Stimulated activated CD4-positive, alpha-beta T cell treated with anti-CD3 and anti-CD28 coated beads, Interleukin-15, amount 100 ng/mL, for 48 hours (primary cell): ENCODE data around the gene TBC1D24.
A peak's percentile ranks its signal among the peaks of the same experiment; 100 is the strongest.
"Not testable (repeated sequence)": the region's sequence is repeated elsewhere in the genome, so short reads cannot be mapped to it uniquely, and the experiment has no call there.

ENCODE experiments used
- DNase-seq, 2 donors: peaks; one replicate each; pipeline ENCODE4 v3.0.0-alpha.2; 2020; ENCODE audit warnings: low read depth in 2 of 2

The TBC1D24 gene

DNA sequence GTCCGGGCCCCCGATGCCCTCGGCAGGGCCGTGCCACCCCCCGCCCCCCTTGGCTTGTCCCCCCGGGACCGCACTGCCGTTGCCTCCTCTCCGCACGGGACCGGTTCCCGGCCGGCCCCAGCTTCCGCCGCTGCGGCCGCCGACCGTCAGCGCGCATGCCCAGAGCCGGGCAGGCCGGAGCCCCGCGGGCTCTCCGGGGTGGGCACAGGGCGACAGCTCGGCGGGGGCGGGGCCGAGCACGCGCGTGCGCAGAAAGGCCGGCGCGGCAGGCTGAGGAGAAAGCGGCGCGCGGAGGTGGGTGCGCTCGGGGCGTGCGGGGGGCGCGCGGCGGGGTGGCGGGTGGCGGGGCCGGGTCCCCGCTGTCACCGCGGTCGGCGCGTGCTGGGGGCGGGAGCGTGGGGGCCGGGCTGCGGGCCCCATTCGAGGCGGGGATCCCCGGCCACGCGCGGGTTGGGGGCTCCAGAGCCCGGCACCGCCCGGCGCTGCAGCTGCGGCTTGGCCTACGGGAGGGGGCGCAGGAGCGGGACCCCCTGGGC is at the start of gene TBC1D24:
TBC1D24 (plus strand) TSS at position 251 of the 536 bp plus-strand sequence. CDS start 21,022 bp downstream, outside the sequence.
- peak; percentile 58 to 80 for DNase-seq

DNA sequence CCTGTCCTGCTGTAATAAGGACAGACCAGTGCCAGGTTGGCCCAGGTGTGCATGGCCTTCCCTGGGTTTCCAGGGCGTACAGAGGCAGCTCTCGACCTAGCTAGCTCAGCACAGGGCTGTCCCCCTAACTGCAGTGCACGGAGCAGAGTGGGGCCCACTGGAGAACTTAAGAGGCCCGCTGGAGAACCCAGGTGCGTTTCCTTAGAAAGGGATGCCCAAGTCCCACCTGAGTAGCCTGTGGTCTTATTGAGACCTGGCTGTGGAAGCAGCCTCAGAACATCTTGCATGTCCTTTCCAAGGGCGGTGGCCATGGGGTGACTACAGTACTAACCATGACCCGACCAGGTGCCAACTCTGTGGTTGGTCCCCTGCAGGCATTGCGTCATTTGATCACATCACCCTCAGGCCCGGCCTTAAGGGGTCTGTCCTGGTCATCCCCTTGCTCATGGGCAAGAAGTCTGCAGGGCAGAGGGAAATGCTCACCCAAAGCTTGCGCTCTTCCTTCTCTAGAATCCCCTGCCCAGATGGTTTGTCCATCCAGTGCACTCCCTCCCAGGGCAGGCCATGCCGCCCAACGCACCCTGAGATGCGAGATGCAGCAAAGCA is 49.0 kb upstream of the TBC1D24 start:
- no peak for DNase-seq

DNA sequence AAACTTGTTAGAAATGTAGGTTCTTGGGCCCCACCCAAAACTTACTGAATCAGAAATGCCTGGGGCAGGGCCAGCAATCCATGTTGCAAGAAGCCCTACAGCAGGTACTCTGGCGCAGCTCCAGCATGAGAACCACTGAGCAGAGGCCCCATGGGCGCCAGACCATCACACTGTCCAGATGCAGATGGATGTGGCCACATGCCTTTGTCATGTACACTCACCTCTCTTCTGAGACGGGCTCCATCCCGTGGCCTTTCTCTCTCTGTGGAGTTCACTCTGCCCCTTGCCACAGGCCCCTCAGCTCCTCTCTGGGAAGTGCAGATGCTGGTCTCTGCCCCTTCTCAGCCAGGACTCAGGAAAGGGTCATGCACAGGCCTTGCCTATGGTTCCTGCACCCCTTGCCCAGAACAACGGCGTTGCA is 48.0 kb upstream of the TBC1D24 start:
- no peak for DNase-seq

DNA sequence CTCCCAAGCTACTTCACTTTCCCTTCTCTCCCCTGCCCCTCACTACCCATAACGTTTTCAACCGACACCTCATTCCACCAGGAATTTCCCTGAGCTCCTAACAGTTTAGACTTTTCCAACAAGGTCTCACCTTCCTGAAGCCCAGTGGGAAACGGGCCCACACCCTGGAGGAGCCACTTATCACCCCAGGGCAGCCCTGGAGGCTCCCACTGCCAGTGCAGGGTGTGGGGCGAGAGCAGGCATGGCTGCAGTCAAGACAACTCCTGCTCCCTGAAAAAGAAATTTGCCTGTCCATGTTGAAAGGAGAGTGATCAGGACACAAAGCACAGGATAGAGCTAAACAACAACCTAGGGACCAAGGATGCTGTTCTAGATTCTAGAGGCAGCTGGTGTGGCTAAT is 47.4 kb upstream of the TBC1D24 start:
- DNase-seq: no peak

DNA sequence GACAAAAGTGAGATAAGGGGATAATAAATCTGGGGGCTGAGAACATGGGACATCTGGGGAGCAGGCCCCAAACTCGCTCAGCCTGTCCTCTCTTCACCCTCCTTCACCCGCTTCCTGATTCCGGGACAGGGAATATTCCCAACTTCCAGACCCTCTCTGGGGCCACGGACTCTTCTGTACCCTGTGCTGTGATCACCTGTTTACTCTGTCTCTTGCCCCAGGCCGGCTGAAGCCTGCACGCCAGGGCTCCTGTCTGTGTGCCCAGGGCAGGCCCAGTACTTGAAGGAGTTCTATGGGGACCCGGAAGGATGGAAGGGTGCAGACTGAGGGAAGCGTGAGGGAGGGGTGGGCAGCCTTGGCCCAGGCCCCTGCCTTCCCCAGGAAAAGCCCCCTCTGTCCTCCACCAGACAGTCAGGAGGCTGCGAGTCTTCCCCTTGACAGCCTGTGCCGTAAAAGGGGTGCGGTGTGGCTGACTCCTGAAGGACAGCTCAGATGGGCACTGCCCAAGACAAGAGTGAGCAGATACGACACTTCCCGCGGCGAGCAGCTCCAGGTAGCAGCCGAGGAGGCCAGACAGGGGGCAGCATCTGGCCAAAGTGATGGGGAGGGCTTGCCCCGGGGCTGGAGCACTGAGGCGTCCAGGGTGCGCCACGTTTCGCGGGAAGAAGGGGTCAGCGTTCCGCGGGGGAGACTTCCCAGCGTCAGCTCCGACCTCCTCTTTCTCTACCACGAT is 46.7 kb upstream of the TBC1D24 start:
- no peak for DNase-seq

DNA sequence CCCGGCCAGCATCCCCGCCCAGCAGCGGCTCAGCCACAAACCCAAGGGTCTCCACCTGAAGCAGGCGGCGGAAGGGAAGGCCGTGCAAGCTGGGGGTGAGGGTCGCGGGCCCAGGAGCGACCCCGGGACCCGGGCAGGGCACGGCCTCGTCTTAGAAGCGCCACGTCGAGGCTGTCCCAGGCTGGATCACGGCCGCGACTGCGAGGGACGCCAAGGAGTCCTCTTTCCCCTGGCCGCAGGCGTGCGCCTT is 46.2 kb upstream of the TBC1D24 start:
- peak in 1 of 2 donors; percentile 12 for DNase-seq

DNA sequence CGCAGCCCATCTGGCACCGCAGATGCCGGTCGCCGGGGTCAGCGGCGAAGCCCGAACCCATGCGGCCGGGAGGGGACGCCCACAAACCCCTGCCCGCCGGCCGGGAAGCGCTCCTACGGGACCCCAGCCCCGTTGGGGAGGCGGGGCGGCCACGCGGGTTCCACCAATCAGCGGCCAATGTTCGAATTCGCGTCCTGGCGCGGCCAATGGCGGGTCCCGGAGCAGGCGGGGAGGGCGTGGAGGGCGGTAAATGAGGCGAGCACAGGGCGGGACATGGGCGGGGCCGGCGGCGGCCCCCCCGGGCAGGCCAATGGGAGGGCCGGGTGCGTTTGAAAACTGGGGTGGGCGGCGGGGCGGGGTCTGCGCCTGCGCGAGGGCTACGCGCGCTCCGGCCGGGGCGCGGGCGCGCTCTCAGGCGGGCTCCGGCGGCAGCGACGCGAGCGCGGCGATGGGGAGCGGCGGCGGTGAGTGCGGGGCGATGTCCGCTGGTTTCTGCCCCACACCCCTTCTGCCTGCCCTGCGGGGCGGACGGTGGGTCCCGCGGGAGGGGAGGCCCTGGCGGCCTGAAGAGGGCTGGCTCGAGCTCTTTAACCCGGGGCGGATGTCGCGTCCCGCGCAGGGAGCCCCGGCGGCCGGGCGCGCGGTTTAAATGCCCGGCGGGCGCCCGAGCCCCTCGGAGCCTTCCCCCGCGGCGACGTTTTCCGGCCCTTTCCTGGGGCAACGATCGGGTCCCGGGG is 45.7 kb upstream of the TBC1D24 start, which contains the start of gene CCNF:
CCNF (plus strand) TSS at position 414 of the 737 bp plus-strand sequence; CDS start at position 449, 35 bp downstream.
- peak; percentile 94 to 98 for DNase-seq

DNA sequence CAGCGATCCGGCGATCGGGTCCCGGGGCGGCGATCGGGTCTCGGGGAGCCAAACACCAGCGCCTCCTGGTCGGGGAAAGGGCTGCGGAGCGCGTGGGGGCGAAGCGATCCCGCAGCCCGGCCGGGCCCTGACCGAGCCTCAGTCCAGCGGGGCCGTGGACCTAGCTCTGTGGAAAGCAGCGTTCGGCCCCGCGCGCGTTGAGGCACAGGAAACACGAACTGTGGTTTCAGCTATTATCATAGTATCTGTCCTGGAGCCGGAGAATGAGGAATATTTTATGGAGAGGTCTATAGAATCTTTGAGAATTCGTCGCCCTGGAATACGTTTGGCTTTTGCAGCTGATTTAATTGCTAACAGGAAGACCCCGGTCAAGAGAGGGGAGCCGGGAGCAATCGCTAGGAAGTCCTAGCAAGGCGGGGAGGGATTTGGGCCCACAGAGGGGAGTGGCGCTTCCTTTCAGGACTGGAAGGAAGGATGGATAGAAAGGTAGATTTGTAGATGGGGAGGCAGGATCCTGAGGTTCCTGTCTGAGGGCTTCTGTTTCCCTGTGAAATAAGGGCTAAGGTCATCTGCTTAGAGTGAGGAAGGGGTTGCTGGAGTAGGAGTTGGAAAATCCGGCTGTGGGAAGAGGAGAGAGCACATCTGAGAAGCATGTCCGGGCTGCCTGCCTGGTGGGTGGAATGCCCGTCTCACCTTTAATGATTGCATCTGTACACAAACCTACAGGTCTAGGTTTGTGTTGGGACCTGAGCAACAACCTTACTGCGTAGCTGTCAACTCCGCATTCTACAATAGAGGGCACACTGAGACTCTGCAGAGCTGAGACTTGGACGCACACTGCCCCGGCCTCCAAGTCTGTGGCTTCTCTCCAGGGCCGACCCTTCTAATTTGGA is 44.9 kb upstream of the TBC1D24 start:
- DNase-seq: no peak

DNA sequence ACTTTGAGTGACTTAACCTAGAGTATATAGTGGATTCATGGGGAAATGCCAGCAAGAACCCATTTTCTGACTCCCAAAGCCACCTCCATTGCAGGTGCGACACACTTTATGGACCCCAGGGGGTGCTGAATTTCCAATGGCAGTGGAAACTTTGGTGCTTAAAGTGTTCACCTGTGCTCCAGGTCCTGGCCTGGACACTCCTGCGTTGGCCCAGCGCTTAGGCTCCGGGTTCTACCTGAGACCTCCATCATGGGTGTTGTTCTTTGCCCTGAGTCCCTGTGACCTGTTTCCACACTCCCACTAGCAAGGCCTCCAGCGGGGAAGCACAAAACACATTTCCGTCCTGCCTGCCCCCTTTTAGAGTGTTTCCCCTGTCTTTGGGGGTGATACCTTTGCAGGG is 42.6 kb upstream of the TBC1D24 start:
- DNase-seq: no peak

DNA sequence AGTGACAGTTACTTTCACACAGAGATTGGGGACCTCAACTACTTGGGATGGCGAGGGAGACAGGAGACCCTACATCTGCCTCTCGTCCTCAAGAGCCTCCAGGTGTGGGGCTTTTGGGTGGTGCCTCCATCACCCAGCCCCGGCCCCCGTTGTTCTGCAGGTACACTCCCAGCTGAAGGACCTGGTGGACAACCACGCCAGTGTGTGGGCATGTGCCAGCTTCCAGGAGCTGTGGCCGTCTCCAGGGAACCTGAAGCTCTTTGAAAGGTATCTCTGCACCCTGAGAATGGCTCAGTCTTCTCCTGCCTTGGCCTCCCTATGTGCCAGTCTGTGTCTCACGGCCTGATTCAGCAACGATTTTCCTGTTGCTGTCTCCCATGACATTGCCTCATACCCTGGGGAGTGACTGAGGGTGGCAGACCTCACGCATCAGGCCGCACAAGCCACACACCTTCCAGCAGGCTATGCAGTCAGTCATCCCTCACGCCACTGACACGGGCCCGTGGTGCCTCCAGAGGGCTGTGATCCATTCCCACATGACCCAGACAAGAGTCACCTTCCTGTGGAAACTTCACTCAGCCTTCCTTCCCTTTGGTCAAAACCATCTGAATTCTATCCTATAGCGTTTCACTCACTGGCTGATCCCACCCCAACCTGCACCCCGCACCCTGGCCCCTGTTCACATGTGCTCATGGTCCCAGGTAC is 42.0 kb upstream of the TBC1D24 start:
- DNase-seq: no peak

DNA sequence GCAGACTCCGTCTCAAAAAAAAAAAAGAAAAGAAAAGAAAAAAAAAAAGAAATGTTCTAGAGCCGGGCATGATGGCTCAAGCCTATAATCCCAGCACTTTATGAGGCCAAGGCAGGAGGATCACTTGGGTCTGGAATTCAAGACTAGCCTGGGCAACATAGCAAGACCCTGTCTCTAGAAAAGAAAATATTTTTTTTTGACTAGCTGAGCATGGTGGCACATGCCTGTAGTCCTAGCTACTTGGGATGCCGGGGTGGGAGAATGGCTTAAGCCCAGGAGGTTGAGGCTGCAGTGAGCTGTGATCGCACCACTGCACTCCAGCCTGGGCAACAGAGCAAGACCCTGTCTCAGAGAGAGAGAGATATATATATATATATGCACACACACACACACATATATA is 39.7 kb upstream of the TBC1D24 start:
- DNase-seq: not testable (repeated sequence)

DNA sequence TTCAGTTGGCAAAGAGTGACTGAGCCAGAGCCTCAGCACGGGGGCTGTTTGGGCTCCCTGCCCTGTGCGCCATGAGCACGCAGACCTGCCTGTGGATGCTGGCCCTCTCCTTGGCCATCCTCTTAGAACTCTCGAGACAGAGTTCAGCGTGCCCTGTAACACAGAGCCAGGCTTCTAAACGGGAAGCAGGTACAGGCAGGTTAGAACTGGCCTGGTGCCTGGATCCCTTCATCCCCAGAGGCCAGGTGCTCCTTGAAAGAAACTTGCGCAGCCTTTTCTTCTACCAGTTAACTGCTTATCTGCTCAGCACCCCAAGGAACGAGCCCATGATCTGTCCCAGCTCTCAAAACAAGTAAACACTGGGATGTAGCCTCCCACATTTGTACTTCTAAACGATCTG is 38.8 kb upstream of the TBC1D24 start:
- no peak for DNase-seq

DNA sequence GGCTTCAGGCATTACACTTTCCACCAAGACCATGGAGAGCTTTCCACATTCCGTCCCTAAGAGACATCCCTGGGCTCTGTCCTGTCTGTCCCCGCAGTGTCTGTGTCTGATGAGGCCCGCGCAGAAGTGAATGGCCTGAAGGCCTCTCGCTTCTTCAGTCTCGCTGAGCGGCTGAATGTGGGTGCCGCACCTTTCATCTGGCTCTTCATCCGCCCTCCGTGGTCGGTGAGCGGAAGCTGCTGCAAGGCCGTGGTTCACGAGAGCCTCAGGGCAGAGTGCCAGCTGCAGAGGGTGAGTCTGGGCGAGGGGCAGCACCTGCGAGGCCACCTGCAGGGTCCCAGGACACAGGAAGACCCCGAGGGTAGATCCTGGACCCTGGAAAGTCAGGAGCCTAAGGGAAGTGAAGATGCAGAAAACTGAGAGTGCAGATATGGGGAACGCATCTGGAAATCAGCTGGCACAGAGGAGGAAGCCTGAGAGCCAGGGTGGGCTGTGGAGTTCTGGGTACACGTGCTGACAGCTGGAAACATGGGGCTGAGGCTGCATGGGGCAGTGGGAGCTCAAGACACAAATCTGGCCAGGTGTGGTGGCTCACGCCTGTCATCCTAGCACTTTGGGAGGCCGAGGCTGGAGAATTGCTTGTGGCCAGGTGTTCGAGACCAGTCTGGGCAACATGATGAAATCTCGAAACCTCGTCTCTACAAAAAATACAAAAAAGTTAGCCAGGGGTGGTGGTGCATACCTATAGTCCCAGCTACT is 37.7 kb upstream of the TBC1D24 start:
- DNase-seq: no peak

DNA sequence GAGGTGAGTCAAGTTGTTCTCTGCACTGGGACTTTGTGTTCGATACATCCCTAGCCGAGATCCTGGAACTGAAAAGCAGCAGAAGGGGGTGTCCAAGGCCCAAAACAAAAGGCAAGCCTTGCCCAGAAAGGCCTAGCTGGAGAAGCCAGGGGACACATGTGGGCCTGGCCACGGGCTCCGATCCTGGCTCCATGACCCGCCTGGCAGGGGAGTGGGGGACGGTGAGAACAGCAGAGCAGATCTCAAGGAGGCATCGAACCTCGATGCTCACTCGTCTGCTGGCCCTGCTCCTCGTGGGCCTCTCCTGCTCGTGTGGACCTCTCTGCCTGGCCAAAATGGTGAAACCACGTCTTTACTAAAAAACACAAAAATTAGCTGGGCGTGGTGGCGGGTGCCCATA is 36.8 kb upstream of the TBC1D24 start:
- no peak for DNase-seq

DNA sequence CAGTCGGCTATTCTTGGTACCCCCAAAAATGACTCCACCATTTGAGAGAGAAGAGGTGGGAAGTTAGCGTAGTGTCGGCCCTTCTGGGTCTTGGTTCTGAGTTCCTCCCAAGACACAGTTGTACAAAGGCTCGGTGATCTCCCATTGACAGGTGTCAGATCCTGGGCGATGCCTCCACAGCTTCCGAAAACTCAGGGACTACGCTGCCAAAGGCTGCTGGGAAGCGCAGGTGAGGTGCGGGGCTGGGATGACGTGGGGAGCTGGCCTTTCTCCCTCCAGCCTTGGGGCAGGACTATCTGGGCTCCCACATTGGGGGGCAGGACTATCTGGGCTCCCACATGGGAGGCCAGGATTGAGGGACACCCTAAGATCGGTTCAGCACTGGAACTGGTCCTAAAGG is 35.3 kb upstream of the TBC1D24 start:
- no peak for DNase-seq

DNA sequence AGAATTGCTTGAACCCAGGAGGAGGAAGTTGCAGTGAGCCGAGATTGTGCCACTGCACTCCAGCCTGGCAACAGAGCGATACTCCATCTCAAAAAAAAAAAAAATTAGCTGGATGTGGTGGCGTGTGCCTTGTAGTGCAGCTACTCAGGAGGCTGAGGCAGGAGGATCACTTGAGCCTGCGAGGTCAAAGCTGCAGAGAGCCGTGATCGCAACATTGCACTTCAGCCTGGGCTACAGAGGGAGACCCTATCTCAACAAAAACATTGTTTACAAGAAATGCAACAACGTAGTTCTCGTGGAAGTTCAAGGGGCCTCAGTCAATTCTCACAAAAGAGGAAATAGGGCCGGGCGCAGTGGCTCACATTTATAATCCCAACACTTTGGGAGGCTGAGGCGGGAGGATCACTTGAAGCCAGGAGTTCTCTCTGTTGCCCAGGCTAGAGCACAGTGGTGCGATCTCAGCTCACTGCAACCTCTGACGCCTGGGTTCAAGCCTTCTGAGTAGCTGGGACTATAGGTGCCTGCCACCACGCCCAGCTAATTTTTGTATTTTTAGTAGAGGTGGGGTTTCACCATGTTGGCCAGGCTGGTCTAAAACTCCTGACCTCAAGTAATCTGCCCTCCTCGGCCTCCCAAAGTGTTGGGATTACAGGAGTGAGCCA is 33.7 kb upstream of the TBC1D24 start:
- not testable (repeated sequence) for DNase-seq

DNA sequence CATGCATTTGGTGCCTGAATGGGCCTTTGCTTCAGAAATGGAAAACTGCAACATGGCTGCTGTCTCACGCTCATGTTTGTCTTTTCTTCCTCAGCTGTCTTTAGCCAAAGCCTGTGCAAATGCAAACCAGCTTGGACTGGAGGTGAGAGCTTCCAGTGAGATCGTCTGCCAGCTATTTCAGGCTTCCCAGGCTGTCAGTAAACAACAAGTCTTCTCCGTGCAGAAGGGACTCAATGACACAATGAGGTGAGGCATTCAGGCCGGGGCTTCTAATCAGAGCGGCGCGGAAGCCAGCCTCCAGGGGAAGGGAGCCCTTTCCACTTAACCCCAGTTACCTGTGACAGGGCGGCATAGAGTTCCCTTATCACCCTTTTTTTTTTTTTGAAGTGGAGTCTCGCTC is 31.4 kb upstream of the TBC1D24 start:
- DNase-seq: no peak

DNA sequence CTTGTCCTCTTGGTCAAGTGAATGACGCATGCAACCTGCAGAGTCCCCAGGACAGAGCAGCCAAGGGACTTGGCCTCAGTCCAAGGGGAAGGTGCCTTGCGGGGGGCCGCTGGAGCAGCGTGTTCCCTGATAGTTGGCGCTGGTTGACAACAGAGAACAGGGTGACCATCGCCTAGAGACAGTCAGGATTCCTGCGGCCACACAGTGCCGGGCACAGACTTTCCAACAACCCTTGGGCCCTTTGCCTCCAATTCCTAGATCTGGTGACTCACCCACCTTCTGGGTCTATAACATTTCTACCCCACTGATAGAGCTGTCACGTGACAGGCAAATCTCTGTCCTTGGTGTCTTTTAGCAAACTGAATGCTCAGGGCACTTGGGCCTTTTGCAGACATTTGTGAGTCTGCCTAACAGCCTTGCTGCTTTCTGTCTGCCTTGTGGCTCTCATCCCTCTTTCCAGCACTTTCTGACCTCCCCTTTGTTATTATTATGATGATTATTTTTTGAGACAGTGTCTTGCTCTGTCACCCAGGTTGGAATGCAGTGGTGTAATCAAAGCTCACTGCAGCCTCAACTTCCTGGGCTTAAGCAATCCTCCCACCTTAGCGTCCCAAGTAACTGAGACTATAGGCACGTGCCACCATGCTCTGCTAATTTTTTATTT is 26.9 kb upstream of the TBC1D24 start:
- DNase-seq: no peak

DNA sequence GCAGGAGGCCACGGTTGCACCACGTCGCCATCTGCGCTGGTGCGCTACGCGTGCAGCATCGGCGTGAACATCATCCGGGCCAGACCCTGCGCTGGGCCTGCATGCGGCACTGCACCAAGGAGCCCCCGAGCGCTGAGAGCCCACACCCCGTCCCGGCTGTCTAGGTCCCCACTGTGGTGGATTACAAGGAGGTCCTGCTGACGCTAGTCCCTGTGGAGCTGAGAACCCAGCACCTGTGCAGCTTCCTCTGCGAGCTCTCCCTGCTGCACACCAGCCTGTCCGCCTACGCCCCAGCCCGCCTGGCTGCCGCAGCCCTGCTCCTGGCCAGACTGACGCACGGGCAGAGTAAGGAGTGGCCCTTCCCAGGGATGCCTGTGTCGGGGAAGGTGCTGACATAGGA is 25.8 kb upstream of the TBC1D24 start:
- no peak for DNase-seq
